PC-3 (cell line): ENCODE results near the gene TP63.

ENCODE experiments used
- EZH2 ChIP-seq: fragments of 300-600 bp; sonication (generic); IDR thresholded peaks from one replicate; pipeline ENCODE4 v1.6.1; 2017; ENCODE audit warnings: antibody characterized with exemption, mild to moderate bottlenecking, low read length; ENCODE audit not compliant: unreplicated experiment
- TF ChIP-seq, protein P1 (sequence below): fragments of 300-600 bp; sonication (generic); conservative IDR thresholded peaks from 2 replicates; pipeline ENCODE4 v1.5.1; 2017; ENCODE audit warnings: antibody characterized with exemption, low read depth, mild to moderate bottlenecking, low read length

DNA sequence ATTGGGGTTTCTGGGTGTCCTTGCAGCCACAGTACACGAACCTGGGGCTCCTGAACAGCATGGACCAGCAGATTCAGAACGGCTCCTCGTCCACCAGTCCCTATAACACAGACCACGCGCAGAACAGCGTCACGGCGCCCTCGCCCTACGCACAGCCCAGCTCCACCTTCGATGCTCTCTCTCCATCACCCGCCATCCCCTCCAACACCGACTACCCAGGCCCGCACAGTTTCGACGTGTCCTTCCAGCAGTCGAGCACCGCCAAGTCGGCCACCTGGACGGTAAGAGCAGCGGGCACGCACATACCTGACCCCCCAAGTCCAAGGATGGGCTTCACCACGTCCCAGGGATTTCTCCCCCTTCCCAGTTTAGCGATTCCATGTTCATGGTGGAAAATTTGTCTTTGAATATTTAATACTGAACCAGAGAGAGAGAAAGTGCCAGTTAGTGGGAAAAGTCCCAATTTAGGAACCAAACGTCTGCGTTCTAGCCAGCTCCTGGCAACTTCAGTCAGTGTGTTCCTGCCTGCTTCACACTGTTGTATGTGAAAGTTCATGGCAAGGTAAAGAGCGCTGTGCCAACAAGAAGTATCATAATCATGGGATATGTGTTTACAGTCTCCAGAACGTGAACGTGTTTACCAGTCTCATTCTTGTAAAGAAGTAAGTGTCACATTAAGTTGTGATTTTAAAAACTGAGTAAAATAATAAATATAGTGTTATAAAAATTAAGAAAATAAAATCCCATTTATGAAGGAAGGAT, 177.2 kb downstream of the TP63 start:
- TF ChIP-seq, protein P1, sequence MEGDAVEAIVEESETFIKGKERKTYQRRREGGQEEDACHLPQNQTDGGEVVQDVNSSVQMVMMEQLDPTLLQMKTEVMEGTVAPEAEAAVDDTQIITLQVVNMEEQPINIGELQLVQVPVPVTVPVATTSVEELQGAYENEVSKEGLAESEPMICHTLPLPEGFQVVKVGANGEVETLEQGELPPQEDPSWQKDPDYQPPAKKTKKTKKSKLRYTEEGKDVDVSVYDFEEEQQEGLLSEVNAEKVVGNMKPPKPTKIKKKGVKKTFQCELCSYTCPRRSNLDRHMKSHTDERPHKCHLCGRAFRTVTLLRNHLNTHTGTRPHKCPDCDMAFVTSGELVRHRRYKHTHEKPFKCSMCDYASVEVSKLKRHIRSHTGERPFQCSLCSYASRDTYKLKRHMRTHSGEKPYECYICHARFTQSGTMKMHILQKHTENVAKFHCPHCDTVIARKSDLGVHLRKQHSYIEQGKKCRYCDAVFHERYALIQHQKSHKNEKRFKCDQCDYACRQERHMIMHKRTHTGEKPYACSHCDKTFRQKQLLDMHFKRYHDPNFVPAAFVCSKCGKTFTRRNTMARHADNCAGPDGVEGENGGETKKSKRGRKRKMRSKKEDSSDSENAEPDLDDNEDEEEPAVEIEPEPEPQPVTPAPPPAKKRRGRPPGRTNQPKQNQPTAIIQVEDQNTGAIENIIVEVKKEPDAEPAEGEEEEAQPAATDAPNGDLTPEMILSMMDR: no peak
- no peak for TF ChIP-seq EZH2
